ENCODE results near the gene TRAF7.
A peak's percentile ranks its signal among the peaks of the same experiment; 100 is the strongest.

TRAF7 gene

GRCh38 chr16:2212362-2213324, 57.1 kb downstream of the TRAF7 start:
- Mint-ChIP-seq H3K36me3 (ENCODE audit: insufficient read depth) (peaks cover 24% of the 10 kb centered on the region), H3K4me3 (peak overlapping the region; percentile 62 to 68), H3K27me3 (no peaks in the 10 kb centered on the region), H3K9me3 (no peaks in the 10 kb centered on the region), H3K4me1 (ENCODE audit: low read depth in 2 of 2) (peaks cover 18 to 20% of the 10 kb centered on the region in 2 donors), H3K27ac (peak overlapping the region; percentile 68 to 79)
- ATAC-seq (replicated peaks) (no peak), DNase-seq (no peak)

- Mint-ChIP-seq H3K9me3 (no peaks in the 10 kb centered on the region), H3K4me1 (ENCODE audit: low read depth in 2 of 2) (peaks cover 15 to 17% of the 10 kb centered on the region in 2 donors), H3K27ac (peak overlapping the region; percentile 68 to 79), H3K36me3 (ENCODE audit: insufficient read depth) (peaks cover 20% of the 10 kb centered on the region), H3K4me3 (peak overlapping the region; percentile 62 to 68), H3K27me3 (no peaks in the 10 kb centered on the region)
- DNase-seq: no peak
- no peak for ATAC-seq (replicated peaks)
Measured at GRCh38 chr16:2213817-2214718, 58.5 kb downstream of the TRAF7 start.

GRCh38 chr16:2214719-2214968, 59.1 kb downstream of the TRAF7 start, which contains the start of gene PGP:
Gene PGP, minus strand, starts transcription at chr16:2214840. Its CDS starts 63 bp downstream, at chr16:2214777.
- DNase-seq (no peak), ATAC-seq (replicated peaks) (peak; percentile 91)
- H3K4me1 Mint-ChIP-seq (ENCODE audit: low read depth in 2 of 2): peaks cover 15 to 17% of the 10 kb centered on the region in 2 donors
- no peaks in the 10 kb centered on the region for H3K27me3 Mint-ChIP-seq
- peaks cover 18% of the 10 kb centered on the region for H3K36me3 Mint-ChIP-seq (ENCODE audit: insufficient read depth)
- peak within 1 kb of the TSS; percentile 80 to 81 for H3K4me3 Mint-ChIP-seq
- no peaks in the 10 kb centered on the region for H3K9me3 Mint-ChIP-seq
- peak within 1 kb of the TSS; percentile 77 to 79 for H3K27ac Mint-ChIP-seq

GRCh38 chr16:2216330-2216729, 60.7 kb downstream of the TRAF7 start:
- no peak for ATAC-seq (replicated peaks)
- peaks cover 11% of the 10 kb centered on the region for H3K36me3 Mint-ChIP-seq (ENCODE audit: insufficient read depth)
- no peaks in the 10 kb centered on the region for H3K27me3 Mint-ChIP-seq
- H3K27ac Mint-ChIP-seq: peak overlapping the region in 1 of 2 donors; percentile 77
- no peaks in the 10 kb centered on the region for H3K9me3 Mint-ChIP-seq
- peaks cover 15 to 17% of the 10 kb centered on the region in 2 donors for H3K4me1 Mint-ChIP-seq (ENCODE audit: low read depth in 2 of 2)
- H3K4me3 Mint-ChIP-seq: peak overlapping the region; percentile 80 to 81
- no peak for DNase-seq

- H3K36me3 Mint-ChIP-seq (ENCODE audit: insufficient read depth): peaks cover 18% of the 10 kb centered on the region
- peak; percentile 96 for ATAC-seq (replicated peaks)
- H3K27me3 Mint-ChIP-seq: no peaks in the 10 kb centered on the region
- H3K4me3 Mint-ChIP-seq: peak within 1 kb of the TSS; percentile 78 to 86
- peak; percentile 96 to 99 (median 98) for DNase-seq
- peaks cover 10 to 17% of the 10 kb centered on the region in 2 donors for H3K4me1 Mint-ChIP-seq (ENCODE audit: low read depth in 2 of 2)
- peak within 1 kb of the TSS; percentile 60 to 85 for H3K27ac Mint-ChIP-seq
- no peaks in the 10 kb centered on the region for H3K9me3 Mint-ChIP-seq
Measured at GRCh38 chr16:2223221-2223941, 67.8 kb downstream of the TRAF7 start, which contains the start of gene E4F1. Gene E4F1, plus strand, starts transcription at chr16:2223591. Its CDS starts 23 bp downstream, at chr16:2223614.

GRCh38 chr16:2223942-2224486, 68.4 kb downstream of the TRAF7 start:
- peak; percentile 13 for ATAC-seq (replicated peaks)
- H3K4me3 Mint-ChIP-seq: peak overlapping the region; percentile 78 to 86
- peaks cover 19% of the 10 kb centered on the region for H3K36me3 Mint-ChIP-seq (ENCODE audit: insufficient read depth)
- peaks cover 10 to 17% of the 10 kb centered on the region in 2 donors for H3K4me1 Mint-ChIP-seq (ENCODE audit: low read depth in 2 of 2)
- DNase-seq: peak in 1 of 3 experiments; percentile 21
- H3K27ac Mint-ChIP-seq: peak overlapping the region; percentile 60 to 85
- no peaks in the 10 kb centered on the region for H3K9me3 Mint-ChIP-seq
- no peaks in the 10 kb centered on the region for H3K27me3 Mint-ChIP-seq

GRCh38 chr16:2226245-2226793, 70.7 kb downstream of the TRAF7 start:
- H3K27ac Mint-ChIP-seq: no peak overlapping the region
- no peaks in the 10 kb centered on the region for H3K9me3 Mint-ChIP-seq
- no peak overlapping the region for H3K4me3 Mint-ChIP-seq

GRCh38 chr16:2226918-2227317, 71.3 kb downstream of the TRAF7 start:
- Mint-ChIP-seq H3K27ac (no peak overlapping the region), H3K9me3 (no peaks in the 10 kb centered on the region), H3K27me3 (no peaks in the 10 kb centered on the region), H3K4me1 (ENCODE audit: low read depth in 2 of 2) (peaks cover 10 to 17% of the 10 kb centered on the region in 2 donors), H3K36me3 (ENCODE audit: insufficient read depth) (peaks cover 33% of the 10 kb centered on the region), H3K4me3 (no peak overlapping the region)
- ATAC-seq (replicated peaks): no peak
- DNase-seq: no peak

More at GRCh38 chr16:2226245-2226793, 70.7 kb downstream of the TRAF7 start:
- Mint-ChIP-seq H3K27me3 (no peaks in the 10 kb centered on the region), H3K4me1 (ENCODE audit: low read depth in 2 of 2) (peaks cover 10 to 17% of the 10 kb centered on the region in 2 donors), H3K36me3 (ENCODE audit: insufficient read depth) (peaks cover 32% of the 10 kb centered on the region)
- no peak for ATAC-seq (replicated peaks)
- DNase-seq: no peak
